Caco-2 (cell line): ENCODE data around the gene GTF2F1. TPM values are rescaled to one million over a fixed set of nuclear protein-coding genes. Genes with fewer than 3 reads are reported as not detected.
"Not testable (repeated sequence)": the region's sequence is repeated elsewhere in the genome, so short reads cannot be mapped to it uniquely, and the experiment has no call there.

Source experiments
- BruUV-seq: library from RNA; stranded (reverse); fragments of 400-500 nt; replicated peaks from 2 replicates; lab custom pipeline; 2021; lab: Mats Ljungman, UMichigan
- CTCF ChIA-PET: fragments of 300-600 bp; sonication (Branson Sonifier 250); formaldehyde crosslinking; loops from one replicate; lab custom pipeline; 2022; ENCODE audit warnings: antibody characterized with exemption; lab: Charles Lee
- POLR2A ChIA-PET: fragments of 300-600 bp; sonication (Branson Sonifier 250); formaldehyde crosslinking; loops from one replicate; lab custom pipeline; 2022; ENCODE audit warnings: antibody characterized with exemption; lab: Charles Lee
- DNase-seq, 2 experiments: peaks; one replicate each; pipeline versions ENCODE4 v3.0.0 to v3.0.0-alpha.2; 2020 to 2022
- H3K27me3 ChIP-seq: replicated peaks from 2 replicates; pipeline ENCODE4 v1.6.0; 2011; ENCODE audit warnings: low read length; ENCODE audit not compliant: control insufficient read depth, insufficient read depth
- H3K36me3 ChIP-seq: 2 replicates; pipeline ENCODE4 v1.5.1; 2011; ENCODE audit warnings: low read length; ENCODE audit not compliant: control insufficient read depth, insufficient read depth
- H3K4me1 ChIP-seq: fragments of 250-450 bp; sonication (Bioruptor Pico); 2 replicates; pipeline ENCODE4 v1.5.1; 2020; ENCODE audit warnings: mild to moderate bottlenecking
- H3K4me3 ChIP-seq: 2 replicates; pipeline ENCODE4 v1.5.1; 2011; ENCODE audit warnings: low read depth, mild to moderate bottlenecking, control low read depth, low read length
- H3K9me3 ChIP-seq: fragments of 250-450 bp; sonication (Bioruptor Pico); 2 replicates; pipeline ENCODE4 v1.5.1; 2020; ENCODE audit warnings: mild to moderate bottlenecking, moderate library complexity
- H3K27ac Mint-ChIP-seq: one replicate; pipeline ENCODE4 v1.8.0; 2022; ENCODE audit warnings: mixed read lengths; ENCODE audit not compliant: unreplicated experiment
- H3K27me3 Mint-ChIP-seq: one replicate; pipeline ENCODE4 v1.8.0; 2022; ENCODE audit warnings: mixed read lengths; ENCODE audit not compliant: insufficient read depth, unreplicated experiment
- H3K36me3 Mint-ChIP-seq: one replicate; pipeline ENCODE4 v1.8.0; 2022; ENCODE audit warnings: mild to moderate bottlenecking, mixed read lengths; ENCODE audit not compliant: insufficient read depth, unreplicated experiment
- H3K4me1 Mint-ChIP-seq: one replicate; pipeline ENCODE4 v1.8.0; 2022; ENCODE audit warnings: low read depth, mixed read lengths; ENCODE audit not compliant: unreplicated experiment
- H3K4me3 Mint-ChIP-seq: one replicate; pipeline ENCODE4 v1.8.0; 2022; ENCODE audit warnings: mild to moderate bottlenecking, moderate library complexity, mixed read lengths; ENCODE audit not compliant: unreplicated experiment
- H3K9me3 Mint-ChIP-seq: one replicate; pipeline ENCODE4 v1.8.0; 2022; ENCODE audit warnings: mixed read lengths; ENCODE audit not compliant: unreplicated experiment
- intact Hi-C: fragments of 100-400 bp; cut with micrococcal nuclease; formaldehyde crosslinking; loops from one replicate; pipeline ENCODE4 v1.10.0; 2022; ENCODE audit not compliant: unreplicated experiment
- total RNA-seq: library from RNA; stranded (reverse); gene quantifications from 2 replicates; pipeline ENCODE4 v1.2.3, GENCODE V29; 2022
- TF ChIP-seq, protein P1 (sequence below), 2 experiments: fragments of 200-600 bp in 1 of 2; IDR thresholded peaks; 1 replicate in 1 of 2; 2 replicates in 1 of 2; pipeline versions ENCODE4 v1.5.1 to v1.8.0; 2011 to 2022; ENCODE audit warnings: antibody characterized with exemption in 1 of 2, control low read depth in 1 of 2, inconsistent platforms in 1 of 2, low read depth in 1 of 2, low read length in 1 of 2, mild to moderate bottlenecking in 1 of 2, moderate library complexity in 1 of 2; ENCODE audit not compliant: insufficient read depth in 1 of 2, severe bottlenecking in 1 of 2, unreplicated experiment in 1 of 2

Gene GTF2F1
- total RNA-seq, 1 experiment from 2014 or later, result 77.4 TPM

DNA sequence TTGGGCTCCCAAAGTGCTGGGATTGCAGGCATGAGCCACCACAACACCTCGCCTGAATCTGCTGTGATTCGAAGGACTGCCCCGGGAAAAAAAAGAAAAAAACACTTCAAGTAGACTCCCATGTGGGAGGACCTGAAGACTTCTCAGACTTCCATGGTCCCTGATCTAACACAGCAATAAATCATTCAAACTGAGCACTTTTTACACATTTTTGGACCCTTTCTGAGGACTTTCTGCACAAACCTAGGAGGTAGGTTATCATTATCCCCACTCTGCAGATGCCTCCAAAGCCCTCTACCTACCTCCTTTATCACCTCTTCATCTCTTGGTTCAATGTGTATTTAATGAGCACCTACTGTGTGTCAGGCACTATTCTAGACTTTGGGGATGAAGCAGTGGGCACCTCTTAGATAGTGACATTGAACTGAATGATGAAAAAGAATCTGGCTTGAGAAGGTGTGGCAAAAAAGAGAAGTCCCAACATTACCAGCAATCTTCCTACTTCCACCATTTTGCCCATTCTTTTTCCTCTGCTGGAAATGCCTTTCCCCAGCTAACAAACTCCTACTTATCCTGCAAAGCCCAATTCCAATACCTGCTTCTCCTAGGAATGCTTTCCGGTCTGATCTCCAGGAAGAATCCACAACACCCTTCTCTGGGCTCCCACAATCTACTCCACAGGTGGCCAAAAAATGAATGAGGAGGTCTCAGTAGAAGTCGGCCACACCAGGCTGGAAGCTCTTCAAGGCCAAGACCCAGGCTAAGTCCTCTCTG is 33.2 kb downstream of the GTF2F1 start:
- Histone ChIP-seq H3K4me3 (no peak overlapping the region), H3K36me3 (no peaks in the 10 kb centered on the region), H3K27me3 (no peaks in the 10 kb centered on the region), H3K9me3 (no peaks in the 10 kb centered on the region), H3K4me1 (no peaks in the 10 kb centered on the region)
- TF ChIP-seq, protein P1, sequence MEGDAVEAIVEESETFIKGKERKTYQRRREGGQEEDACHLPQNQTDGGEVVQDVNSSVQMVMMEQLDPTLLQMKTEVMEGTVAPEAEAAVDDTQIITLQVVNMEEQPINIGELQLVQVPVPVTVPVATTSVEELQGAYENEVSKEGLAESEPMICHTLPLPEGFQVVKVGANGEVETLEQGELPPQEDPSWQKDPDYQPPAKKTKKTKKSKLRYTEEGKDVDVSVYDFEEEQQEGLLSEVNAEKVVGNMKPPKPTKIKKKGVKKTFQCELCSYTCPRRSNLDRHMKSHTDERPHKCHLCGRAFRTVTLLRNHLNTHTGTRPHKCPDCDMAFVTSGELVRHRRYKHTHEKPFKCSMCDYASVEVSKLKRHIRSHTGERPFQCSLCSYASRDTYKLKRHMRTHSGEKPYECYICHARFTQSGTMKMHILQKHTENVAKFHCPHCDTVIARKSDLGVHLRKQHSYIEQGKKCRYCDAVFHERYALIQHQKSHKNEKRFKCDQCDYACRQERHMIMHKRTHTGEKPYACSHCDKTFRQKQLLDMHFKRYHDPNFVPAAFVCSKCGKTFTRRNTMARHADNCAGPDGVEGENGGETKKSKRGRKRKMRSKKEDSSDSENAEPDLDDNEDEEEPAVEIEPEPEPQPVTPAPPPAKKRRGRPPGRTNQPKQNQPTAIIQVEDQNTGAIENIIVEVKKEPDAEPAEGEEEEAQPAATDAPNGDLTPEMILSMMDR (IDR thresholded peaks at IDR 0.05; ENCODE audit: insufficient read depth in 1 of 2, low read depth in 1 of 2, low read length in 1 of 2, severe bottlenecking in 1 of 2, unreplicated experiment in 1 of 2), result no peak
- H3K9me3 Mint-ChIP-seq, result no peaks in the 10 kb centered on the region
- DNase-seq, result no peak
- H3K4me3 Mint-ChIP-seq, result no peak overlapping the region
- peaks cover 7% of the 10 kb centered on the region for H3K36me3 Mint-ChIP-seq
- H3K27ac Mint-ChIP-seq, result no peak overlapping the region
- no TSS peak for BruUV-seq
- ChIA-PET POLR2A (no interaction called here), CTCF (no interaction called here)
- no peaks in the 10 kb centered on the region for H3K27me3 Mint-ChIP-seq
- intact Hi-C loops, result no loop called here
- H3K4me1 Mint-ChIP-seq, result no peaks in the 10 kb centered on the region

DNA sequence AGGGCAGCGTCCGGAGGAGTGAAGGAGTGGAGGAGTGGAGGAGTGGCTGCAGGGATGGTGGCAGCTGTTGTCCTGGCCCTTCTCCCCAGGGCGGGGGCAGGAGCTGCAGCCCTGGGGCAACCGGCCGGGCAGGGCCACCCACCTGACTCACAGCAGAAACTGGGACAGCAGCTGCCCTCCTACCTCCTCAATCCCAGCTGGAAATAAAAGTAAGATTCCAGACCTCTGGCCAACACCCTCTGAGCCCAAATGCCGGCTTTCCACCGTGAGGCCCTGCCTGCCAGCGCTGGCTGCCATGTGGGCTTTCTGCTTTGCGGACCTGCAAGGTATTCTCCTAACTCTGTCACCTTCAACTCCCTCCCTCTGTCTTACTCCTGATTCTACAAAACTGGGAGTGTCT is 35.0 kb downstream of the GTF2F1 start:
- Histone ChIP-seq H3K4me1 (no peaks in the 10 kb centered on the region), H3K4me3 (no peak overlapping the region), H3K36me3 (no peaks in the 10 kb centered on the region), H3K9me3 (no peaks in the 10 kb centered on the region), H3K27me3 (no peaks in the 10 kb centered on the region)
- Mint-ChIP-seq H3K9me3 (no peaks in the 10 kb centered on the region), H3K4me1 (no peaks in the 10 kb centered on the region), H3K27ac (no peak overlapping the region), H3K36me3 (no peaks in the 10 kb centered on the region), H3K4me3 (no peak overlapping the region), H3K27me3 (no peaks in the 10 kb centered on the region)
- no peak for DNase-seq
- intact Hi-C loops, result no loop called here
- TF ChIP-seq, protein P1 (IDR thresholded peaks at IDR 0.05; ENCODE audit: insufficient read depth in 1 of 2, low read depth in 1 of 2, low read length in 1 of 2, severe bottlenecking in 1 of 2, unreplicated experiment in 1 of 2), result no peak
- no TSS peak for BruUV-seq
- ChIA-PET CTCF (interaction anchor here (0.8 kb wide), 1 partner anchor 139 kb away, joined by 3 read pairs; no protein-coding TSS in a partner anchor), POLR2A (no interaction called here)

DNA sequence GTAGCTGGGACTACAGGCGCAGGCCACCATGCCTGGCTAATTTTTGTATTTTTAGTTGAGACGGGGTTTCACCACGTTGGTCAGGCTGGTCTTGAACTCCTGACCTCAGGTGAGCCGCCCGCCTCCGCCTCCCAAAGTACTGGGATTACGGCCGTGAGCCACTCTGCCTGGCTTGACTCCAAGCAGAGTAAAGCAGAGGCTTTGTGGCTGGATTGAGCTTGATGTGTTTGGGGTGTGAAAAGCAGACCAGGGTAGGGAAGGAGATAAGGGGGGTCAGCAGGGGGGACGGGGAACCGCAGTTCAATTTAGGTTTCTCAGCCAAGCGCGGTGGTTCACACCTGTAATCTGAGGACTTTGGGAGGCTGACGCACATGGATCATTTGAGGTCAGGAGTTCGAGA is 35.8 kb downstream of the GTF2F1 start:
- intact Hi-C loops, result no loop called here
- Histone ChIP-seq H3K27me3 (no peaks in the 10 kb centered on the region), H3K9me3 (no peaks in the 10 kb centered on the region), H3K4me1 (no peaks in the 10 kb centered on the region), H3K36me3 (no peaks in the 10 kb centered on the region), H3K4me3 (no peak overlapping the region)
- CTCF ChIA-PET, result interaction anchor here (0.8 kb wide), 1 partner anchor 138 kb away, joined by 3 read pairs; no protein-coding TSS in a partner anchor
- Mint-ChIP-seq H3K9me3 (no peaks in the 10 kb centered on the region), H3K27ac (no peak overlapping the region), H3K27me3 (no peaks in the 10 kb centered on the region), H3K4me1 (no peaks in the 10 kb centered on the region), H3K4me3 (no peak overlapping the region), H3K36me3 (no peaks in the 10 kb centered on the region)
- POLR2A ChIA-PET, result no interaction called here
- no TSS peak for BruUV-seq
- no peak for DNase-seq
- TF ChIP-seq, protein P1 (IDR thresholded peaks at IDR 0.05; ENCODE audit: insufficient read depth in 1 of 2, low read depth in 1 of 2, low read length in 1 of 2, severe bottlenecking in 1 of 2, unreplicated experiment in 1 of 2), result no peak

GRCh38 chr19:6355321-6356040 is 37.5 kb downstream of the GTF2F1 start:
- intact Hi-C loops, CTCF ChIA-PET, H3K9me3 ChIP-seq: not testable (repeated sequence)

More at GRCh38 chr19:6355321-6356040, 37.5 kb downstream of the GTF2F1 start:
- H3K9me3 Mint-ChIP-seq, H3K4me1 ChIP-seq, POLR2A ChIA-PET, H3K36me3 ChIP-seq, BruUV-seq, H3K27me3 ChIP-seq, H3K27ac Mint-ChIP-seq, H3K4me1 Mint-ChIP-seq, DNase-seq, H3K4me3 Mint-ChIP-seq, H3K36me3 Mint-ChIP-seq, H3K4me3 ChIP-seq, H3K27me3 Mint-ChIP-seq: not testable (repeated sequence)
